K562 (cell line): ENCODE measurements around the gene SPATA2. TPM values are rescaled to one million over a fixed set of nuclear protein-coding genes. Genes with fewer than 3 reads are reported as not detected.

ENCODE experiments used
- ATAC-seq: fragments of 200-7000 bp; cut with Tn5 transposase; 3 replicates; pipeline ENCODE4 v1.9.1; 2020; ENCODE audit warnings: moderate library complexity
- BruUV-seq: library from RNA; stranded (reverse); fragments of 400-500 nt; replicated peaks from 2 replicates; lab custom pipeline; 2021; lab: Mats Ljungman, UMichigan
- CTCF ChIA-PET: fragments of 300-600 bp; formaldehyde crosslinking; extraction: SDS; loops from one replicate; lab custom pipeline; 2021; ENCODE audit warnings: low intra/inter-chr PET ratio; lab: Yijun Ruan, JAX
- POLR2A ChIA-PET: fragments of 300-600, 350-650 bp; sonication (Branson Sonifier 250); formaldehyde crosslinking; extraction: SDS; loops from one replicate; lab custom pipeline; 2021; ENCODE audit warnings: antibody characterized with exemption, inconsistent platforms; lab: Yijun Ruan, JAX
- DNase-seq, 4 experiments: peaks; one replicate each; pipeline versions ENCODE4 v3.0.0 to v3.0.0-alpha.2; 2011 to 2018; ENCODE audit warnings: low spot score in 3 of 4, mixed read lengths in 3 of 4; ENCODE audit errors: extremely low read depth in 1 of 4
- FAIRE-seq: peaks from 2 replicates; lab custom pipeline; 2011; peaks lifted over from hg19 to GRCh38; lab: Jason Lieb, UNC
- H2AFZ ChIP-seq: 2 replicates; pipeline ENCODE4 v1.6.0; 2011; ENCODE audit warnings: low read depth, low read length, control low read depth, inconsistent platforms
- H3K27ac ChIP-seq: fragments of 200-600 bp; 3 replicates; pipeline ENCODE4 v1.8.0; 2011; ENCODE audit warnings: low read depth, mild to moderate bottlenecking, control low read depth, inconsistent platforms, low read length, moderate library complexity, mixed read lengths; ENCODE audit errors: extremely low read depth
- H3K27me3 ChIP-seq, 2 experiments: fragments of 300-600 bp in 1 of 2; 2 replicates in 1 of 2; 3 replicates in 1 of 2; pipeline versions ENCODE4 v1.6.0 to v1.8.0; 2011; ENCODE audit warnings: inconsistent platforms in 2 of 2, low read length in 2 of 2, mild to moderate bottlenecking in 1 of 2, mixed read lengths in 1 of 2, moderate library complexity in 1 of 2; ENCODE audit not compliant: control insufficient read depth in 2 of 2, insufficient read depth in 2 of 2
- H3K36me3 ChIP-seq: fragments of 300-600 bp; 3 replicates; pipeline ENCODE4 v1.8.0; 2011; ENCODE audit warnings: mild to moderate bottlenecking, low read length, inconsistent platforms; ENCODE audit not compliant: control insufficient read depth, insufficient read depth
- H3K4me1 ChIP-seq, 2 experiments: fragments of 200-600 bp in 1 of 2; replicated peaks in 1 of 2; 2 replicates in 1 of 2; 3 replicates in 1 of 2; pipeline versions ENCODE4 v1.5.1 to v1.8.0; 2011; ENCODE audit warnings: inconsistent platforms in 2 of 2, low read length in 2 of 2, mild to moderate bottlenecking in 1 of 2, mixed read lengths in 1 of 2, moderate library complexity in 1 of 2; ENCODE audit not compliant: control insufficient read depth in 2 of 2, insufficient read depth in 2 of 2
- H3K4me2 ChIP-seq: 2 replicates; pipeline ENCODE4 v1.6.1; 2011; ENCODE audit warnings: low read length, control low read depth, inconsistent platforms, mixed read lengths; ENCODE audit not compliant: insufficient read depth
- H3K4me3 ChIP-seq: fragments of 200-600 bp; sonication (generic), shearing (Covaris generic); 2 replicates; pipeline ENCODE4 v1.5.1; 2016; ENCODE audit warnings: control low read depth, inconsistent platforms
- H3K79me2 ChIP-seq: fragments of 200-600 bp; 3 replicates; pipeline ENCODE4 v1.8.0; 2011; ENCODE audit warnings: low read length, inconsistent platforms; ENCODE audit not compliant: control insufficient read depth, insufficient read depth
- H3K9ac ChIP-seq, 2 experiments: 2 replicates each; pipeline versions ENCODE4 v1.6.0 to v1.6.1; 2011; ENCODE audit warnings: low read depth in 2 of 2, low read length in 2 of 2, control low read depth in 1 of 2, inconsistent platforms in 1 of 2, mild to moderate bottlenecking in 1 of 2, mixed read lengths in 1 of 2; ENCODE audit not compliant: insufficient read depth in 1 of 2
- H3K9me1 ChIP-seq: one replicate; pipeline ENCODE4 v1.6.0; 2011; ENCODE audit warnings: inconsistent platforms, mild to moderate bottlenecking, low read length, moderate library complexity; ENCODE audit not compliant: control insufficient read depth, insufficient read depth
- H3K9me3 ChIP-seq: replicated peaks from 2 replicates; pipeline ENCODE4 v1.5.1; 2011; ENCODE audit warnings: low read depth, low read length, inconsistent platforms; ENCODE audit not compliant: control insufficient read depth, insufficient read depth
- H4K20me1 ChIP-seq: replicated peaks from 2 replicates; pipeline ENCODE4 v1.6.1; 2011; ENCODE audit warnings: low read length, inconsistent platforms, mixed read lengths; ENCODE audit not compliant: control insufficient read depth, insufficient read depth
- ASH1L ChIP-seq: fragments of 450-650 bp; IDR thresholded peaks from 2 replicates; pipeline ENCODE4 v1.6.1; 2018; ENCODE audit warnings: borderline replicate concordance, mild to moderate bottlenecking, low read depth; ENCODE audit not compliant: partially characterized antibody
- CC2D1A ChIP-seq: fragments of 450-650 bp; IDR thresholded peaks from 2 replicates; pipeline ENCODE4 v1.6.1; 2017; ENCODE audit warnings: mild to moderate bottlenecking
- DDX20 ChIP-seq: fragments of 450-650 bp; IDR thresholded peaks from 2 replicates; pipeline ENCODE4 v1.6.1; 2016; ENCODE audit warnings: missing genetic modification characterization, low read depth, mild to moderate bottlenecking, missing compliant biosample characterization, moderate library complexity
- ID3 ChIP-seq, 2 experiments: fragments of 250-450 bp in 1 of 2; fragments of 450-650 bp in 1 of 2; sonication (Bioruptor Pico) in 1 of 2; IDR thresholded peaks; 2 replicates each; pipeline versions ENCODE4 v1.6.1 to v1.8.0; 2016 to 2021; ENCODE audit warnings: mild to moderate bottlenecking in 2 of 2, moderate library complexity in 2 of 2, missing compliant biosample characterization in 1 of 2, missing genetic modification characterization in 1 of 2
- MTA1 ChIP-seq: fragments of 450-650 bp; IDR thresholded peaks from 2 replicates; pipeline ENCODE4 v1.6.1; 2017; ENCODE audit warnings: borderline replicate concordance
- MTA3 ChIP-seq: fragments of 450-650 bp; formaldehyde crosslinking; IDR thresholded peaks from 2 replicates; pipeline ENCODE4 v1.6.1; 2017; ENCODE audit warnings: mild to moderate bottlenecking, borderline replicate concordance
- RAD21 ChIP-seq, 2 experiments: fragments of 250-450 bp in 1 of 2; fragments of 450-650 bp in 1 of 2; sonication (Bioruptor Pico) in 1 of 2; formaldehyde crosslinking in 1 of 2; IDR thresholded peaks in 1 of 2; conservative IDR thresholded peaks in 1 of 2; 2 replicates each; pipeline versions ENCODE4 v1.4.0 to v1.8.0; 2020 to 2022; ENCODE audit warnings: mild to moderate bottlenecking in 2 of 2, moderate library complexity in 1 of 2
- TAF7 ChIP-seq: fragments of 450-650 bp; IDR thresholded peaks from 2 replicates; pipeline ENCODE4 v1.6.1; 2016; ENCODE audit warnings: missing genetic modification characterization, missing compliant biosample characterization
- TEAD1 ChIP-seq, 2 experiments: fragments of 450-650 bp in 1 of 2; sonication (generic) in 1 of 2; formaldehyde crosslinking; IDR thresholded peaks; 2 replicates each; pipeline versions ENCODE4 v1.4.0 to v1.8.0; 2020 to 2022; ENCODE audit warnings: mild to moderate bottlenecking in 2 of 2, missing genetic modification reagents in 1 of 2
- THRB ChIP-seq: fragments of 450-650 bp; formaldehyde crosslinking; conservative IDR thresholded peaks from 2 replicates; pipeline ENCODE4 v1.4.0; 2022; ENCODE audit warnings: mild to moderate bottlenecking, missing genetic modification characterization
- ZNF263 ChIP-seq: sonication (generic); formaldehyde crosslinking; IDR thresholded peaks from 2 replicates; pipeline ENCODE4 v1.8.0; 2022; ENCODE audit warnings: mild to moderate bottlenecking, missing genetic modification reagents, borderline replicate concordance
- ZNF609 ChIP-seq: sonication (generic); formaldehyde crosslinking; IDR thresholded peaks from 2 replicates; pipeline ENCODE4 v1.8.1; 2023; ENCODE audit warnings: missing genetic modification reagents, mild to moderate bottlenecking, borderline replicate concordance
- WGBS: fragments of 100-300 bp; shearing (Covaris generic); methylation state at CpG from one replicate; pipeline ENCODE4 v1.1.6; 2016; ENCODE audit warnings: low coverage, mixed read lengths; ENCODE audit not compliant: insufficient coverage; ENCODE audit errors: missing lambda C conversion rate; 5-methylcytosine and 5-hydroxymethylcytosine counted together
- in situ Hi-C: fragments of 300-500 bp; cut with MboI; formaldehyde crosslinking; loops from 4 replicates; pipeline ENCODE4 v1.15.0; 2018; ENCODE audit warnings: inconsistent platforms, mixed read lengths
- intact Hi-C: fragments of 100-400 bp; cut with micrococcal nuclease; formaldehyde crosslinking; loops from 2 replicates; pipeline ENCODE4 v1.14.2; 2022
- polyA plus RNA-seq, 8 experiments: library from polyadenylated mRNA; depleted of rRNA in 4 of 8; stranded (reverse) in 5 of 8; unstranded in 3 of 8; fragments of >200 nt; fragmentation: Nextera tagmentation in 2 of 8; fragmentation: Illumina TruSeq in 1 of 8; extraction: Ambion mirVana in 2 of 8; extraction: Trizol in 1 of 8; gene quantifications; 2 replicates each; pipeline versions ENCODE4 v1.2.1 to v1.2.3, GENCODE V29; 2011 to 2014; ENCODE audit warnings: inconsistent platforms in 1 of 8, missing spikeins in 1 of 8
- total RNA-seq, 7 experiments: library from RNA; depleted of rRNA in 6 of 7; stranded (reverse); fragments of >200 nt in 6 of 7; fragmentation: Illumina TruSeq in 2 of 7; extraction: Trizol in 2 of 7; gene quantifications; 2 replicates each; pipeline versions ENCODE4 v1.2.1 to v1.2.3, GENCODE V29; 2011 to 2021; ENCODE audit warnings: low replicate concordance in 1 of 7

Gene SPATA2
- total and polyA plus RNA-seq, 9 of the 15 experiments (the other 6 are each of a cell fraction or from before 2014, with no cell fraction given) = 0.46 to 8.2 (median 2.7) TPM

DNA sequence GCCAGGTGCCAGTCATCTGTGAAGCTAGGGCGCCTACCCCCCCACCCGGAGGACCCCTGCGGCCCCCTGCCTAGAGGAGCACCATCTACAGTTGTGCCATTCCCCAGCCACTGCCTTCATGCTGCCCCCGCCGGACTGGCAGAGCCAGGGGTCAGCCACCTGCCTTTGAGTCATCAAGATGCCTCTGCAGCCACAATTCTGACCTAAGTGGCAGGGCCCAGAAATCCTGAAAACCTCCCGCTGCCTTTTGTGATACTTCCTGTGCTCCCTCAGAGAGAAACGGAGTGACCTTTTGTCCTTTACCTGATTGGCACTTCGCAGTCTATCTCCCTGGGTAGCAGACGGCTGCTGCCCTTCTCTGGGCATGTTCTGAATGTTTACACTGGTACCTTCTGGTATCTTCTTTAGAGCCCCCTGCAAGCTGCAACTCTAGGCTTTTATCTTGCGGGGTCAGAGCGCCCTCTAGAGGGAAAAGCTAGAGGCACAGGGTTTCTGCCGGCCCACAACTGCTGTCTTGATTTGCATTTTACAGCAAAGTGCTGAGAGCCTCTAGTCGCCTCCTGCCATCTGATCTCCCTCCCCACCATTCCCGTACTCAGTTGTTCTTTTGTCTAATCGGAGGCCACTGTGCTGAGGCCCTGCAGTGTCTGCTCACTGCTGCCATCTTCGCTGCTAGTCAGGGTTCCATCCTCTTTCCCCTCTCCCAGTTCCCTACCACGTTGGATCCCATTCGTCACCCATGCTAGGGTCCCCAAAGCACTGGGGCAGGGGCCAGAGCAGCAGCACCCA is 26.9 kb downstream of the SPATA2 start:
- H3K9me1 ChIP-seq = peaks cover 4% of the 10 kb centered on the region
- no peak overlapping the region for H3K9ac ChIP-seq
- H3K4me1 ChIP-seq = peaks cover 8 to 44% of the 10 kb centered on the region in 2 experiments
- H3K4me3 ChIP-seq = no peak overlapping the region
- ATAC-seq = peak; percentile 81
- no peaks in the 10 kb centered on the region for H3K9me3 ChIP-seq
- no peak overlapping the region for H3K4me2 ChIP-seq
- 42% methylated on average over 15 of the region's 18 CpGs for WGBS
- in situ Hi-C loops (loop anchor here (25.0 kb wide), 1 partner anchor 551 kb away; no protein-coding TSS in a partner anchor), intact Hi-C loops (loop anchor here (1.0 to 2.0 kb wide), 2 partner anchors 40 to 279 kb away; no protein-coding TSS in a partner anchor)
- DNase-seq = peak; percentile 75 to 78 (median 77)
- H3K36me3 ChIP-seq = peaks cover 48% of the 10 kb centered on the region; the same call in 2 of the 3 replicates
- H3K79me2 ChIP-seq = no peaks in the 10 kb centered on the region
- peaks cover 12% of the 10 kb centered on the region; the same call in 1 of the 2 replicates for H4K20me1 ChIP-seq
- peak; percentile 95 for FAIRE-seq
- POLR2A ChIA-PET = interaction anchor here (0.6 to 2.4 kb wide), 3 partner anchors 15 to 278 kb away, joined by 3 to 8 read pairs (median 3); no protein-coding TSS in a partner anchor
- H3K27ac ChIP-seq = no peak overlapping the region
- H3K27me3 ChIP-seq = no peaks in the 10 kb centered on the region
- CTCF ChIA-PET = interaction anchor here (0.6 to 3.0 kb wide), 4 partner anchors 265 to 554 kb away, joined by 3 to 22 read pairs (median 10); partner anchors contain the start of gene PEDS1
- no peak overlapping the region for H2AFZ ChIP-seq
- no TSS peak for BruUV-seq
- no peak for TF ChIP-seq MTA1
- TF ChIP-seq THRB (CRISPR knock-in tag) = no peak
- no peak for TF ChIP-seq TAF7 (tag)
- TF ChIP-seq ID3 (CRISPR knock-in tag; IDR thresholded peaks at IDR 0.05) = no peak
- 0 out of 2 replicates have a peak, but pooled peaks have one; percentile 8 for TF ChIP-seq ID3 (tag; IDR thresholded peaks at IDR 0.05)
- TF ChIP-seq CC2D1A = peak; percentile 58; the same call in 1 of the 2 replicates
- peak; percentile 30; the same call in 1 of the 2 replicates for TF ChIP-seq MTA3
- TF ChIP-seq ZNF609 (CRISPR knock-in tag) = no peak
- TF ChIP-seq RAD21 (CRISPR knock-in tag; conservative IDR thresholded peaks at IDR 0.05 in 1 of 2, IDR thresholded peaks at IDR 0.05 in 1 of 2) = peak; percentile 48 to 81
- TF ChIP-seq TEAD1 (CRISPR knock-in tag; IDR thresholded peaks at IDR 0.05) = 0 out of 4 replicates have a peak, but pooled peaks of 1 of the 2 experiments have one; percentile 22
- no peak for TF ChIP-seq DDX20 (tag)
- peak; percentile 53; the same call in 1 of the 2 replicates for TF ChIP-seq ZNF263
- TF ChIP-seq ASH1L = no peak
